ENCODE results near the gene RNF115. TPM values are rescaled to one million over a fixed set of nuclear protein-coding genes. Genes with fewer than 3 reads are reported as not detected.
A peak's percentile ranks its signal among the peaks of the same experiment; 100 is the strongest.

The RNF115 gene
- total RNA-seq = 10 to 100 TPM; 12.6 to 13.5 (median 12.6) TPM

GRCh38 chr1:145823565-145824498, at the start of gene RNF115, which contains the start of gene POLR3C:
RNF115 (minus strand) TSS chr1:145824095; CDS start chr1:145823873, 222 bp downstream.
POLR3C (plus strand) TSS chr1:145824200; CDS start chr1:145825777, 1,577 bp downstream.
- Mint-ChIP-seq H3K4me1 (ENCODE audit: low read depth) (peaks cover 41% of the 10 kb centered on the region), H3K36me3 (ENCODE audit: insufficient read depth) (peaks cover 27% of the 10 kb centered on the region), H3K27me3 (ENCODE audit: low read depth) (no peaks in the 10 kb centered on the region), H3K4me3 (peak within 1 kb of the TSS; percentile 98), H3K9me3 (no peaks in the 10 kb centered on the region)
- DNase-seq (peak; percentile 78), ATAC-seq (peak; percentile 81 to 85)

GRCh38 chr1:145871994-145872924, 48.4 kb upstream of the RNF115 start:
- ATAC-seq = peak; percentile 75 to 82
- peaks cover 17% of the 10 kb centered on the region for H3K4me1 Mint-ChIP-seq (ENCODE audit: low read depth)
- peak overlapping the region; percentile 76 for H3K4me3 Mint-ChIP-seq
- peak; percentile 27 for DNase-seq
- H3K36me3 Mint-ChIP-seq (ENCODE audit: insufficient read depth) = no peaks in the 10 kb centered on the region
- H3K27me3 Mint-ChIP-seq (ENCODE audit: low read depth) = peaks cover 10% of the 10 kb centered on the region
- no peaks in the 10 kb centered on the region for H3K9me3 Mint-ChIP-seq

DNA sequence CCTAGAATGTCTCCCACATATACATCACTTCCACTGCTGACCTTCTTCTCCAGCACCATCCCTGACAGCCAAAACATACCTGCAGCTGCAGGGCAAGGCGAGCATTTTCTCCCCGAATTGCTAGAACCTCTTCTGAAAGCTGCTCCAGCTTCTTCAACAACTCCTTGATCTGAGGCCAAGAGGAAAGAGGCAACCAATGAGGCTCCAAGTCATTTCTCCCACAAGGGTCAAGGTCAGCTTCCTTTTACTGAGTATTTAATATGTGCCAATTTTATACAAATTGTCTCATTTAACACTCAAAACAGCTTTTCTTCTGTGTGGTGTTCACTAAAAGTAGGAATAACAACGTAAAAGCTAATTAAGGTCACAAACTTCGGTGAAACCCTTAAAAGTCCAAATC, 44.3 kb upstream of the RNF115 start:
- Mint-ChIP-seq H3K36me3 (ENCODE audit: insufficient read depth) (no peaks in the 10 kb centered on the region), H3K9me3 (no peaks in the 10 kb centered on the region), H3K27me3 (ENCODE audit: low read depth) (peaks cover 3% of the 10 kb centered on the region), H3K4me1 (ENCODE audit: low read depth) (peaks cover 17% of the 10 kb centered on the region), H3K4me3 (no peak overlapping the region)
- DNase-seq (no peak), ATAC-seq (no peak)

DNA sequence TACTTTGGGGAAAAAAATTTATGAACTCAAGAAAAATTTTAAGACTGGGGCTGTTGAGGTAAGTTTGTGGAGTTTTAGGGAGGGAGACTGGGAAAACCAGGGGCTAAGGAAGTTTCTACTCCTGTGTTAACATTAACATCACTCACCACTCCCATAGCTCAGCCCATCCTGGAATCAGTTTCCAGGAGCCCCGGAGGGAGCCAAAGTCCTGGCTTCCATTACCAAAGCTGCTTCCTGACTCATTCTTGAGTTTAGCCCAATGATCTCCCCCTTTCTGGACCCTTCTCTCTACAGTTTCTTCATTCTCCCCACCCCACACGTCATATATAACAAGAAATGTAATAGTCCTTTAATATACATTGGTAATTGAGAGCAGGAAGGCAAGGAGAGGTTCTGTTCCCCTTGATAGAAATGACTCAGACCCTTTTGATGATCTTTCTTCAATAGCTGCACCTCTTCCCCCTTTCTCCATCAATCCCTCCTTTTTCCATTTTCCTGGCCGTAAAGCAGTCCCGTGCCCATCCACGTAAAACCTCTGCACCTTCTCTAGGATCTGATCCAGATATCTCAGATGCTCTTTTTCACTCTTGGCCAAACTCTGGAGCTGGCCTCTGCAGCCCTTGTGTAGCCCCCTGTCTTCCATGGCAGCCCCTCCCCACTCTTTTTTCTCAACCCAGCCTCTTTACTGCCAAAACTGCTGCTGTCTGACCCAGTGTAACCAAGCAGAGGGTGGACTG, 39.6 kb upstream of the RNF115 start:
- H3K27me3 Mint-ChIP-seq (ENCODE audit: low read depth) = peaks cover 3% of the 10 kb centered on the region
- DNase-seq = no peak
- no peak for ATAC-seq
- H3K4me3 Mint-ChIP-seq = no peak overlapping the region
- no peaks in the 10 kb centered on the region for H3K9me3 Mint-ChIP-seq
- no peaks in the 10 kb centered on the region for H3K36me3 Mint-ChIP-seq (ENCODE audit: insufficient read depth)
- H3K4me1 Mint-ChIP-seq (ENCODE audit: low read depth) = peaks cover 3% of the 10 kb centered on the region

DNA sequence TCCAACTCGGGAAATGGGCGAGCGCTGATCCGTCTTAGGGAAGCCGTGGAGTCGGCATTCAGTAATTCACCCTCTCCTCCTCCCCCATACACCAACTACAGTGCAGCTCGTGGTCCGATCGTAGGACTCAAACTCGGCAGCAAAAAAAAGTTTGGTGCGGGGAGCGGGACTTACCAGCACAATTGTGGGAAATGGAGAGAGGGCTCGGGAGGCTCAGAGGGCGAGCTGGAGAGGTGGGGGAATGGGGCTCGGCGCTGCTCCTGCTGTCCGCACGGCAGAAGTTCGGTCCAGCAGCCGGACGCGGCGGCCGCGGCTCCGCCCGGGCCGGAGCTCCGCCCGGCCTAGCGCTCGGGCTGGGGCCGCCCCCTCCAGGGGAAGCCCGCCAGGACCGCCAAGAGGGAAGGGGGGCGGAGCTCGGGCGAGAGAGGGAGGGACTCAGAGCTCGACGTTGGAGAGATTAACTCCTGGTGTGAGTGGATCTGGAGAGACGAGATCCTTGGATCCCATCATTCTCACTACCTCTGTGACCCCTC, 35.7 kb upstream of the RNF115 start:
- Mint-ChIP-seq H3K36me3 (ENCODE audit: insufficient read depth) (peaks cover 7% of the 10 kb centered on the region), H3K4me1 (ENCODE audit: low read depth) (peaks cover 9% of the 10 kb centered on the region), H3K27me3 (ENCODE audit: low read depth) (peaks cover 3% of the 10 kb centered on the region), H3K9me3 (no peaks in the 10 kb centered on the region), H3K4me3 (peak overlapping the region; percentile 95)
- DNase-seq (peak; percentile 65), ATAC-seq (peak; percentile 74 to 77)

DNA sequence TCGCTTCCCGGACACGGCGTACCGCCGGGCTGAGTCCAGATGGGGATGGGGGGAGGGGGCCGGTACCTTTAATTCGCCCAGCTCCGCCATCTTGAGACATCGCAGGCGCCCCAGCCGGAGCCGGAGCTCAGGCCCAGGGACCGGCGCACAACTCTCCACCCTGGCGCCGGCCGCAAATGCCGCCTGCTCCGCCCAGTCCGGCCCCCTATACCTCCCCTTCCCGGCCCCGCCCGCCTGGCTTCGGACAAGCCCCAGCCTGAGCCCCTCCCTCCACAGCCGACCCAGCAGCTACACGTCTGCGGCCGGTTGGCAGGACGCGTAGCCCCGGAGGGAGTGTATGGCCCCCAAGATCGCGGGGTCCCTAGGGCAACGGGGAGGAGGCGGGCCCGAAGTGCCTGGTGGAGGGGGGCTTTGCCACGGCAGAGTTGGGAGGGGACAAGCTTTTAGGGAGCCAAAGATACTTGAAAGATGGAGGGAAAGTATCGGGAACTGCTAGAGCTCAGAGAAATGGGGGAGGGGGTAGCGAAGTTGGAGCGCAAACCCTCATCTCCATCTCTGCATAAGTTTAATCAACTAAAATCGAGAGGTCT, 35.1 kb upstream of the RNF115 start, which contains the start of gene PIAS3:
PIAS3 (minus strand) TSS at position 181 of the 590 bp plus-strand sequence; CDS start at position 90, 91 bp downstream.
- Mint-ChIP-seq H3K4me3 (peak within 1 kb of the TSS; percentile 95), H3K4me1 (ENCODE audit: low read depth) (peaks cover 9% of the 10 kb centered on the region), H3K36me3 (ENCODE audit: insufficient read depth) (peaks cover 7% of the 10 kb centered on the region), H3K27me3 (ENCODE audit: low read depth) (no peaks in the 10 kb centered on the region), H3K9me3 (no peaks in the 10 kb centered on the region)
- ATAC-seq = peak; percentile 93 to 94
- DNase-seq = peak; percentile 70

GRCh38 chr1:145858238-145858900, 34.5 kb upstream of the RNF115 start:
- peak; percentile 53 for ATAC-seq
- Mint-ChIP-seq H3K9me3 (no peaks in the 10 kb centered on the region), H3K27me3 (ENCODE audit: low read depth) (no peaks in the 10 kb centered on the region), H3K4me3 (peak overlapping the region; percentile 95), H3K36me3 (ENCODE audit: insufficient read depth) (peaks cover 7% of the 10 kb centered on the region), H3K4me1 (ENCODE audit: low read depth) (peaks cover 9% of the 10 kb centered on the region)
- peak; percentile 55 for DNase-seq

- H3K9me3 Mint-ChIP-seq = no peaks in the 10 kb centered on the region
- no peaks in the 10 kb centered on the region for H3K27me3 Mint-ChIP-seq (ENCODE audit: low read depth)
- peaks cover 9% of the 10 kb centered on the region for H3K4me1 Mint-ChIP-seq (ENCODE audit: low read depth)
- H3K36me3 Mint-ChIP-seq (ENCODE audit: insufficient read depth) = peaks cover 11% of the 10 kb centered on the region
- DNase-seq = no peak
- no peak for ATAC-seq
- H3K4me3 Mint-ChIP-seq = peak overlapping the region; percentile 38
These were observed 33.3 kb upstream of the RNF115 start for GRCh38 chr1:145857170-145857569.

GRCh38 chr1:145855426-145855948, 31.6 kb upstream of the RNF115 start:
- peaks cover 9% of the 10 kb centered on the region for H3K4me1 Mint-ChIP-seq (ENCODE audit: low read depth)
- H3K36me3 Mint-ChIP-seq (ENCODE audit: insufficient read depth) = peaks cover 15% of the 10 kb centered on the region
- H3K9me3 Mint-ChIP-seq = no peaks in the 10 kb centered on the region
- no peak overlapping the region for H3K4me3 Mint-ChIP-seq
- no peaks in the 10 kb centered on the region for H3K27me3 Mint-ChIP-seq (ENCODE audit: low read depth)
- DNase-seq (no peak), ATAC-seq (no peak)

- H3K9me3 Mint-ChIP-seq = no peaks in the 10 kb centered on the region
- H3K4me3 Mint-ChIP-seq = no peak overlapping the region
- no peak for ATAC-seq
- H3K4me1 Mint-ChIP-seq (ENCODE audit: low read depth) = peaks cover 11% of the 10 kb centered on the region
- H3K36me3 Mint-ChIP-seq (ENCODE audit: insufficient read depth) = peaks cover 8% of the 10 kb centered on the region
- H3K27me3 Mint-ChIP-seq (ENCODE audit: low read depth) = no peaks in the 10 kb centered on the region
- DNase-seq = no peak
These were observed 25.7 kb upstream of the RNF115 start for GRCh38 chr1:145849356-145850160.

DNA sequence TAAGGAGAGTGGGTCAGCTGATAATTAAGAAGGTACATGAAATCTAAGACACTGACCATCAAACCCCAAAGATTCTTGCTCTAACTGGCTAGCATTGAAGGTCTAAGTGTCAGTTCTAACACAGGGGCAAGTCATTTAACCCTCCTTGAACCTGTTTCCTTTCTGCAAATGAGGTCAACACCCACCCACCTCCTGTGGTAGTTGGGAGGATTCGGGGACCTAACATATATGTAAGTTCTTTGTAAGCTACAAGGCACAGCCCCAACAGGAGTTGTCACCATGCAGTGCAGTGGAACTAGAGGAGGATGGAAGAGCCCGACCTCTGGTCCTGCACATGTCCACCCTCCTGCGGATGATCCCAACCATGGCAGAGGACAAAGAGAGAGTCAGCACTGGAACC, 23.9 kb upstream of the RNF115 start:
- ATAC-seq (no peak), DNase-seq (no peak)
- no peaks in the 10 kb centered on the region for H3K9me3 Mint-ChIP-seq
- H3K4me1 Mint-ChIP-seq (ENCODE audit: low read depth) = peaks cover 11% of the 10 kb centered on the region
- H3K36me3 Mint-ChIP-seq (ENCODE audit: insufficient read depth) = peaks cover 6% of the 10 kb centered on the region
- no peak overlapping the region for H3K4me3 Mint-ChIP-seq
- H3K27me3 Mint-ChIP-seq (ENCODE audit: low read depth) = no peaks in the 10 kb centered on the region

DNA sequence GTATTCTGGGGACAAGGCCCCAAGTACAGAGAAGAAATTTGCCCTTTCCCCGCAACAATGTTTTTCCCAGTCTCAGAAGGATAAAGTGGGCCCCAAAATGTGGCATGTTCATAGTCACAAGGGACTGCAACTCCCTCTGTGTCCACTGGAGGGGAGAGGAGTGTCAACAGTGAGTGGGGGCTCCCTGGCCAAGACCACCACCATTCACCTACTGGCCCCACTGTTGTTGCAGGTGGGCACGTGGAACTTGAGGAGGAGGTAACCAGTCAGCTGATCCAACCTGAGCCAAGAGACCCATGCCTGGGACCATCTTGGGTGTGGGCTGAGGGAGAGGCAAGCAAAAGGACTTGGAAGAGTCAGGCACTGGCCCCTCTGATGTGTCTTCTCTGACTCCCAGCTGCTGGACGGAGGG, 22.3 kb upstream of the RNF115 start:
- peaks cover 13% of the 10 kb centered on the region for H3K36me3 Mint-ChIP-seq (ENCODE audit: insufficient read depth)
- no peak overlapping the region for H3K4me3 Mint-ChIP-seq
- H3K4me1 Mint-ChIP-seq (ENCODE audit: low read depth) = peaks cover 11% of the 10 kb centered on the region
- DNase-seq (peak; percentile 11), ATAC-seq (peak; percentile 49 to 55)
- H3K27me3 Mint-ChIP-seq (ENCODE audit: low read depth) = no peaks in the 10 kb centered on the region
- H3K9me3 Mint-ChIP-seq = no peaks in the 10 kb centered on the region
